HepG2 (cell line): ENCODE measurements around the gene PATZ1. TPM values are rescaled to one million over a fixed set of nuclear protein-coding genes. Genes with fewer than 3 reads are reported as not detected.

Source experiments
- ATAC-seq: fragments of 200-7000 bp; cut with Tn5 transposase; 3 replicates; pipeline ENCODE4 v1.9.1; 2020; ENCODE audit warnings: mild to moderate bottlenecking, moderate library complexity
- BruUV-seq: library from RNA; stranded (reverse); fragments of 400-500 nt; replicated peaks from 2 replicates; lab custom pipeline; 2021; lab: Mats Ljungman, UMichigan
- CTCF ChIA-PET: fragments of 300-600 bp; formaldehyde crosslinking; extraction: SDS; loops from one replicate; lab custom pipeline; 2021; ENCODE audit warnings: low total read pairs, inconsistent platforms, low intra/inter-chr PET ratio; lab: Yijun Ruan, JAX
- POLR2A ChIA-PET: fragments of 350-600 bp; sonication (Branson Sonifier 250); formaldehyde crosslinking; loops from one replicate; lab custom pipeline; 2020; ENCODE audit warnings: antibody characterized with exemption, inconsistent platforms; lab: Yijun Ruan, JAX
- DNase-seq: peaks from one replicate; pipeline ENCODE4 v3.0.0-alpha.2; 2015; ENCODE audit warnings: low spot score
- FAIRE-seq: peaks from 3 replicates; lab custom pipeline; 2011; peaks lifted over from hg19 to GRCh38; lab: Jason Lieb, UNC
- H2AFZ ChIP-seq: one replicate; pipeline ENCODE4 v1.6.1; 2011; ENCODE audit warnings: low read length, inconsistent platforms
- H3K27ac ChIP-seq: fragments of 300-600 bp; 3 replicates; pipeline ENCODE4 v1.8.0; 2011; ENCODE audit warnings: mixed run types, mild to moderate bottlenecking, mixed read lengths, low read length, inconsistent platforms; ENCODE audit not compliant: insufficient read depth; ENCODE audit errors: extremely low read length
- H3K27me3 ChIP-seq, 2 experiments: fragments of 200-600 bp in 1 of 2; 2 replicates in 1 of 2; 3 replicates in 1 of 2; pipeline versions ENCODE4 v1.6.0 to v1.8.0; 2011; ENCODE audit warnings: low read length in 2 of 2, mild to moderate bottlenecking in 2 of 2, moderate library complexity in 2 of 2, inconsistent platforms in 1 of 2; ENCODE audit not compliant: insufficient read depth in 2 of 2, control insufficient read depth in 1 of 2
- H3K36me3 ChIP-seq, 2 experiments: fragments of 200-600 bp in 1 of 2; replicated peaks in 1 of 2; 2 replicates in 1 of 2; 3 replicates in 1 of 2; pipeline versions ENCODE4 v1.5.1 to v1.8.0; 2011; ENCODE audit warnings: low read length in 2 of 2, inconsistent platforms in 1 of 2; ENCODE audit not compliant: insufficient read depth in 2 of 2, control insufficient read depth in 1 of 2
- H3K4me1 ChIP-seq: 2 replicates; pipeline ENCODE4 v1.5.1; 2012; ENCODE audit warnings: low read length, inconsistent platforms; ENCODE audit not compliant: insufficient read depth
- H3K4me2 ChIP-seq: 2 replicates; pipeline ENCODE4 v1.6.0; 2011; ENCODE audit warnings: low read depth, low read length, inconsistent platforms
- H3K4me3 ChIP-seq, 3 experiments: fragments of 200-600 bp in 1 of 3; sonication (generic), shearing (Covaris generic) in 1 of 3; replicated peaks in 1 of 3; 2 replicates each; pipeline ENCODE4 v1.5.1; 2011 to 2016; ENCODE audit warnings: low read length in 3 of 3, inconsistent platforms in 2 of 3, low read depth in 2 of 3, mild to moderate bottlenecking in 2 of 3, control low read depth in 1 of 3, mixed read lengths in 1 of 3; ENCODE audit not compliant: insufficient read depth in 1 of 3
- H3K79me2 ChIP-seq: one replicate; pipeline ENCODE4 v1.6.1; 2011; ENCODE audit warnings: low read length, inconsistent platforms; ENCODE audit not compliant: insufficient read depth
- H3K9ac ChIP-seq: 2 replicates; pipeline ENCODE4 v1.6.0; 2011; ENCODE audit warnings: mild to moderate bottlenecking, low read depth, low read length, inconsistent platforms; ENCODE audit not compliant: insufficient read depth
- H3K9me3 ChIP-seq: 2 replicates; pipeline ENCODE4 v1.5.1; 2012; ENCODE audit warnings: mild to moderate bottlenecking, low read length
- H4K20me1 ChIP-seq: 2 replicates; pipeline ENCODE4 v1.6.0; 2011; ENCODE audit warnings: inconsistent platforms, mild to moderate bottlenecking, low read length, moderate library complexity; ENCODE audit not compliant: insufficient read depth
- BCL3 ChIP-seq: sonication (generic); formaldehyde crosslinking; IDR thresholded peaks from 2 replicates; pipeline ENCODE4 v1.5.1; 2020; ENCODE audit warnings: mild to moderate bottlenecking, missing genetic modification reagents, moderate library complexity
- CHD2 ChIP-seq: IDR thresholded peaks from 2 replicates; pipeline ENCODE4 v1.6.1; 2011; ENCODE audit warnings: low read depth, low read length, improper control_type of control experiment
- GABPB1 ChIP-seq: IDR thresholded peaks from 2 replicates; pipeline ENCODE4 v1.6.1; 2016; ENCODE audit warnings: mild to moderate bottlenecking, missing genetic modification reagents, moderate library complexity, missing compliant biosample characterization
- JUNB ChIP-seq: sonication (generic); formaldehyde crosslinking; IDR thresholded peaks from 2 replicates; pipeline ENCODE4 v1.8.0; 2022; ENCODE audit warnings: missing genetic modification reagents, mild to moderate bottlenecking, borderline replicate concordance
- KDM2A ChIP-seq: sonication (generic); formaldehyde crosslinking; IDR thresholded peaks from 2 replicates; pipeline ENCODE4 v1.4.0; 2020; ENCODE audit warnings: low read depth, missing genetic modification reagents, borderline replicate concordance
- KDM5A ChIP-seq: fragments of 200-600 bp; sonication (generic); IDR thresholded peaks from 2 replicates; pipeline ENCODE4 v1.7.0; 2018; ENCODE audit warnings: antibody characterized with exemption, mild to moderate bottlenecking, low read length, borderline replicate concordance
- MED1 ChIP-seq: sonication (generic); formaldehyde crosslinking; IDR thresholded peaks from 2 replicates; pipeline ENCODE4 v1.4.0; 2020; ENCODE audit warnings: missing genetic modification reagents
- NFIC ChIP-seq: IDR thresholded peaks from 2 replicates; pipeline ENCODE4 v1.6.1; 2012; ENCODE audit warnings: mild to moderate bottlenecking, low read length, inconsistent platforms
- PITX1 ChIP-seq: sonication (generic); formaldehyde crosslinking; IDR thresholded peaks from 2 replicates; pipeline ENCODE4 v1.5.1; 2020; ENCODE audit warnings: mild to moderate bottlenecking, missing genetic modification reagents
- POLR2AphosphoS5 ChIP-seq: IDR thresholded peaks from 2 replicates; pipeline ENCODE4 v1.6.1; 2012; ENCODE audit warnings: low read depth, low read length
- RBM39 ChIP-seq: fragments of 200-400 bp; formaldehyde crosslinking; IDR thresholded peaks from one replicate; pipeline ENCODE4 v1.6.1; 2018; ENCODE audit warnings: antibody characterized with exemption, mild to moderate bottlenecking, low read depth, low read length; ENCODE audit not compliant: poor library complexity, severe bottlenecking
- TARDBP ChIP-seq: sonication (generic); formaldehyde crosslinking; IDR thresholded peaks from 2 replicates; pipeline ENCODE4 v1.8.0; 2022; ENCODE audit warnings: mild to moderate bottlenecking, missing genetic modification reagents
- TEAD2 ChIP-seq: sonication (generic); formaldehyde crosslinking; IDR thresholded peaks from 2 replicates; pipeline ENCODE4 v1.9.0; 2021; ENCODE audit warnings: missing genetic modification reagents
- ZMAT5 ChIP-seq: sonication (generic); formaldehyde crosslinking; IDR thresholded peaks from 2 replicates; pipeline ENCODE4 v1.5.0; 2020; ENCODE audit warnings: mild to moderate bottlenecking, low read depth, missing genetic modification reagents, borderline replicate concordance
- ZNF7 ChIP-seq: IDR thresholded peaks from 2 replicates; pipeline ENCODE4 v1.6.1; 2016; ENCODE audit warnings: missing biosample characterization, missing genetic modification reagents
- WGBS: methylation state at CpG from one replicate; pipeline ENCODE4 v1.1.6; 2017; ENCODE audit warnings: low lambda C conversion rate; 5-methylcytosine and 5-hydroxymethylcytosine counted together
- in situ Hi-C: cut with HindIII; loops from 2 replicates; pipeline ENCODE4 v1.10.0; 2017; ENCODE audit warnings: low pct_unique_long_range_greater_than_20kb; ENCODE audit not compliant: extremely low pct_ligation_motif_present
- intact Hi-C: fragments of 100-400 bp; cut with micrococcal nuclease; formaldehyde crosslinking; loops from one replicate; pipeline ENCODE4 v1.10.0; 2022; ENCODE audit not compliant: unreplicated experiment
- polyA plus RNA-seq, 8 experiments: library from polyadenylated mRNA; depleted of rRNA in 3 of 8; stranded (reverse) in 7 of 8; unstranded in 1 of 8; fragments of >200 nt; fragmentation: Illumina TruSeq in 4 of 8; extraction: Trizol in 4 of 8; gene quantifications; 2 replicates each; pipeline versions ENCODE4 v1.2.1 to v1.2.3, GENCODE V29; 2011 to 2016; ENCODE audit warnings: low read depth in 4 of 8, missing spikeins in 1 of 8, mixed read lengths in 1 of 8; ENCODE audit not compliant: insufficient read depth in 1 of 8
- total RNA-seq, 5 experiments: library from RNA; depleted of rRNA; stranded (reverse); fragments of >200 nt; fragmentation: Illumina TruSeq; extraction: Trizol; gene quantifications; 2 replicates each; pipeline ENCODE4 v1.2.3, GENCODE V29; 2016; ENCODE audit warnings: low read depth in 1 of 5

PATZ1 gene
- total and polyA plus RNA-seq, 2 of the 13 experiments (the other 11 are each of a cell fraction or from before 2014, with no cell fraction given): 24.9 to 30.5 TPM

GRCh38 chr22:31326877-31327276 is 19.3 kb downstream of the PATZ1 start:
- Histone ChIP-seq H3K27ac (no peak overlapping the region), H3K4me1 (no peaks in the 10 kb centered on the region), H3K9me3 (no peaks in the 10 kb centered on the region), H4K20me1 (peaks cover 14% of the 10 kb centered on the region; the same call in 1 of the 2 replicates), H2AFZ (no peak overlapping the region), H3K79me2 (peaks cover 7% of the 10 kb centered on the region), H3K36me3 (peaks cover 37 to 72% of the 10 kb centered on the region in 2 experiments), H3K4me2 (no peak overlapping the region), H3K4me3 (no peak overlapping the region), H3K9ac (no peak overlapping the region), H3K27me3 (no peaks in the 10 kb centered on the region)
- TF ChIP-seq BCL3 (CRISPR knock-in tag): no peak
- no peak for TF ChIP-seq TEAD2
- TF ChIP-seq ZMAT5 (CRISPR knock-in tag): no peak
- no peak for TF ChIP-seq PITX1
- no peak for TF ChIP-seq MED1
- no peak for TF ChIP-seq TARDBP (CRISPR knock-in tag)
- TF ChIP-seq GABPB1: no peak
- no peak for TF ChIP-seq POLR2AphosphoS5
- no peak for TF ChIP-seq ZNF7
- no peak for TF ChIP-seq NFIC
- TF ChIP-seq KDM5A: no peak
- no peak for TF ChIP-seq RBM39
- no peak for TF ChIP-seq JUNB (CRISPR knock-in tag)
- TF ChIP-seq KDM2A (CRISPR knock-in tag): no peak
- TF ChIP-seq CHD2: no peak
- intact Hi-C loops (no loop called here), in situ Hi-C loops (no loop called here)
- FAIRE-seq (no peak), ATAC-seq (no peak), DNase-seq (no peak)
- 96% methylated on average over 9 of the region's 9 CpGs for WGBS
- ChIA-PET POLR2A (no interaction called here), CTCF (no interaction called here)
- no TSS peak for BruUV-seq
